Stimulated activated naive CD4-positive, alpha-beta T cell treated with Interleukin-2 at 50 U/mL for 16 hours (primary cell): ENCODE measurements around the gene DISP2.
A peak's percentile ranks its signal among the peaks of the same experiment; 100 is the strongest.

Experiments used
- DNase-seq: peaks from one replicate; lab custom pipeline; 2025; lab: John Stamatoyannopoulos, UW

The DISP2 gene

DNA sequence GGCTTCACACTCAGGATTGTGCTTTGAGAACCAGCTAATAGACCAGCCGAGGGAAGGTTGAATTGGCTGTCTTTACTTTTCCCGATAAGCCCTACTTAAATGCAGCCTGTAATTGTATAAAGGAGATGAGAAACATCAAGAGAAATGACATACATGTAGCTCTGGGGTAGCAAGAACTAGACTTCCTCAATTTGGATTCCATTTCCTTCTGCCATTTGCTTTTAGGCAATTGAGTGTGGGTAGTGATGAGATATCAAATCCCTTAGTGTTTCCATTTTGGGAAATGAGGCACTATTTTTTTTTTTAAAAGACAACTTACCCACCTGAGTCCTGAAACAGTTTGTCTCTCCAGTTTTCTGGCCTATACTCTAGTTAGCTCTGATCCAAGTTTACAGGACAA lies 32.3 kb upstream of the DISP2 start:
- no peak for DNase-seq

DNA sequence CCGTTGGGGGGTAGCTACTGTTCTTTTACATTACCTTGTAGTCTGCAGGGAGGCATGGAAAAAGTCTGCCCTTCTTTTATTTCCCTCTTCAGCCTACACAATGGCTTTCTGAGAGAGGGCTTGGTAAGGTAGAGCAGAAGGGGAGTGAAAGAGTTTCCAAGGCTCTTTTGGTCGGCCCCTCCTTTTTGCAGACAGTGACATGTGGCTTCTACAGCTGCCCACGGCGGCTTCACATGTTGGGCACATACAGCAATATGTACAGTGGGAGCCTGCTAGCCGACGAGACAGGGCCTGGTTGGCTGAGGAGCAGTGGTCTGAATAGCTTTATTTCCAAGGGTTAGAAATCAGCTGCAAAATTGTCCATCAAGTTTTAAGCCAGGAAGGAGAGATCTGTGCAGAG lies 30.6 kb upstream of the DISP2 start:
- DNase-seq, result no peak

DNA sequence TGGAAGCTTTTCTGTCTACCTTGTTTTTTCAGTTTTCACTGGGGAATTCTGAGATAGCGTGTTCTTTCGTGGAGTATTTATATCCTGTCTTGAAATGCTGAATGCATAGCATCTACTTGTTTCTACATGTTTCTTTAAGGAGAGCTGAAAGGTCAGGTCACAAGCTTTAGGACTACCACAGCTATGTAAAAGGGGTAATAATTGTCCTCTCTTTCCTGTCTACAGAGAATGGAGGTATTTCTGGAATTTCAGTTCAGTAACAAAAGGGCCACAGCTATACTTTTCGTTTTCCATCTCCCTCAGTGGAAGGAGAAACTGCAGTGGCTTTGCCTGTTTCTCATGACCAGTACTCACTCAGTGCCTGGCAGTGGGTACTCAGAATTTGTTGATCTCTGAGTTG lies 29.8 kb upstream of the DISP2 start:
- no peak for DNase-seq

DNA sequence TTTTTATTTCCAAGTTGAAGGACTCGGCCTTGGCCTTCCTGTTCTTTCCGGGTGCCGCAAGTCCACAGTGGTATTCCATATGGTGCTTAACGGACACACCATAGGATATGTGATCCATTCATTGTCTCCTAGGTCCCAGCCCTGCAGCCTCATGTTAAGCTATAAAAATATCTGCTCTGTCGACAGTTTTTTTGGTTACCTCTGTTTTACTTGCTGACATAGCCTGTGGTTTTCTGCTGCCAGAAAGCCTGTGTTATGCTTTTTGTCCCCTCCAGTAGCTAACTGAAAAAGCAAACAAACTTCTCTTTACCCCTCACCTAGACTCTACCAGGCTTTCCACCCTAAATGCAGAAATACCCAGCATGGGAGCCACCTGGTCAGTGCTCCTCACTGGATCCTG lies 29.3 kb upstream of the DISP2 start:
- DNase-seq, result no peak

DNA sequence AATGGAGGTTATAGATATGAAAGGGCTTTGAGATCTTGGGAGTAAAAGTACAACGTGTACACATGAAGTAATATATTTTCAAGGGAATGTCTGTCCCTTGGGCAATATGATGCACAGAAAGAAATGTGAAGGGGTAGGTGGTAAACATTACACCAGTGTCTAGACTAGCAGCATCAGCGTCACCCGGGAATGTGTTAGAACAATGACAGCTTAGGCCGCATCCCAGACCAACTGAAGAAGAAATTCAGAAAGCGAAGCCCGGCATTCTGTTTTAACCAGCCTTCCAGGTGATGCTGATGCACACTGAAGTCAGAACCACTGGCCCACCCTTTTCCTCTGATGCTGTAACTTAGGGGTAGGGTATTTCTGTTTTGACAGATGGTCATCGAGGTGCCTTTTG lies 28.2 kb upstream of the DISP2 start:
- no peak for DNase-seq

DNA sequence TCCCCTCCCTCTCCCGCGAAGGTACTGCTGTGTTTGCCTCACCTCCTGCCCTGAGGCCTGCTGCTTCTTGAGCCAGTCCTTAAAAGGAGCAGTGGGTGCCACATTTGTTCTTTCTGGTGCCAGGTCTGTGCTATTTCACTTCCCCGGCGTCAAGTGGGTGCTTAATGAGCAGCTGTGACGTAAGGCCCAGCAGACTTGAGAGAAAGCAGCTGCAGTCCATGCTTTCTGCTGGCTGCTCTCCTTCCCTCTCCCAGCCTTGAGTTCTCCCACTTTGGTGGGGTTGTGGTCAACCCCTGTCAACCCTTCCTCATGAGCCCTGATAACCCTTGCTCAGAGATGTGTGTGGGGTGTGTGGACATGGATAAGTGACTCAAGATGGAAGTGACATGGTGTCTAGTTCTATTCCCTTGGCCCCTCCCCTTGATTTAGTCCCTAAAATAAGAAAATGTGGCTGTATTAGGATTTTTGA lies 27.6 kb upstream of the DISP2 start:
- DNase-seq, result no peak

DNA sequence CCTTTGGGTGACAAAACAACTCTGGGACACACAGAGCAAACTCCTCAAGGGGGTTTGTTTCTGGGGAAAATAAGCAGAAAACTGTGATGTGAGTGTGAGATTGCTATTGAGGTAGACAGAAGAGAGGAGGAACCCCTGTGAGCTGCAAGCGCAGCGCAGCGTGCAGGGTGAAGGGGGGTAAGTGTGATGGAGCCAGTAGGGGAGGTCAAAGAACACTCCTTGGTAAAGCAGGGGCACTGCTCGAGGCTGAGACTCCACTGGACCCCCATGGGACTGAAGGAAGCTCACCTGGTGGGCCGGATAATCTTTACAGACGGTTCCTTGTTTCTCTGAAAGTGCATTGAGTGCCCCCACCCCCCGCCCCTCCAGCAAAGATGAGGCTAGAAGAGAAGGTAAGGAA lies 27.0 kb upstream of the DISP2 start:
- DNase-seq, result no peak

DNA sequence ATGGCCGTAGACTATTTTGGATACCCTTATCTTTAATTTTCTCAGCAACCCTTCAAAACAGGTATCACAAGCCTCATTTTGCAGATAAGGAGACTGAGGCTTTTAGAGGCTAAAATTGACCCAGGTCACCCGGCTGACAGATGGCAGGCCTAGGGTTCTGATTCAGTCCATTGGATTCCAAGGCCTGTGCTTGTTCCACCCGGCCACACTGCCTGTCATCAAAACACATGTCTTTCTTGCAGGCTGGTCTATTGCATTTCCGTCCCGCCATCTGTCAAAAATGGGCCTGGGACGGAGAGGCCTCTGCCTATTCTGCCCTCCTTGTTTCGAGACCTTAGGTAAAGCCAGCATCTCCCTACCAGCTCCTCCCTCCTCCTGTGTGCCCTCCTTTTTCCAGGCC lies 26.4 kb upstream of the DISP2 start:
- no peak for DNase-seq

DNA sequence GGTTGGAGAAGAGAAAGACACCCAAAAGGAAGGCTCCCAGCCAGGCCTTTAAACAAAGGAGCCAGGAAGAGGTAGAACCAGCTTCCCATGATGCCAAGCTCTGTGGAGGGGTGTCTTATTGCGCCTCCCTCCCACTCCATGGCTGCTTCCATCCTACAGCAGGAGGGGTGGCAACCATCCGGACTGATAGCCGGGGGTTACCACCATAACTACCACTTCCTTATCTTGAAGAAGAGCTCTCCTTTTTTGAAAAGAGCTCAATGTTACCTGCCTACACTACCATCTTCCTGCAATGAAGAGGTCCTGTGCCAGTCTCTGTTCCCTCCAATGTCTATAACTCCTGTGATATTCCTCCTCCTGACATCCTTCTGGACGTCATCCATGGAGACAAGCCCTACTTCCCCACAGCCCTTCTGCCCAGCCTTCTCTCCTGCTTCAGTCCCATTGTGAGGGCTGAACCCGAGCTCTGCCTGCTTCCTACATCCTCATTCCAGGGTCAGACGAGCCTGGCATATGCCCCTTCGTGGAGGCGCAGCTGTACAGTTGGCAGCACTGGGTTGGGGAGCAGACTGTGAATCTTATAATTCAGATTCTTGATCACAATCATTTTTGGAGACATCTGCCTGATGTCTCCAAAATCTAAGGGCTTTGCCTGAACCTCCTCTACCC lies 25.8 kb upstream of the DISP2 start:
- no peak for DNase-seq

DNA sequence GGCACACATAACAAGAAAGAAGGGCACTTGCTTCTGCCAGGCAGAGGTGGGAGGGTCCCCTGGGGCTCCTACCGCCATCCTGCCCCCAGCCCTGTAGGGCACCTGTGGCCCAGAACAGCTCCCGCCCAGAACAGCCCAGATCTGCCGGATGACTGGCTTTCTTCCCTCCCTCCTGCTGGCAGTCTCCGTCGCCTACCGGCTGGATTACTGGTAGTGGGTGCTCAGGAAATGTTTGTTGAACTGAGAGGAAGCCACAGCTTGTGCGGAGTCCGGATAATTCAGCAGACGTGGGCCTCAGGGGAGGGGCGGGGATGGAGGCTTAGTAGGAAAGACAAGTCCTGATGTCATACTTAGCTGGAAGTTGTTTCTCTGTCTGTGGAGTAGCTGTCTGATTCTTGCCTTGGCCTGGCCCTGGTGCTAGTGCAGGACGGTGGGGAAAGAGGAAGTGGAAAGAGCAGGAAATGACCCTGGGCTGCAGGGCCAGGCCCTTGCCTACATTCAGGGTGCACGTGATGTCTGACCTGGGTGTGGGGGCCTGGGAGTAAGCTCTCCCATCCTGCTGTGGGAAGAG lies 24.0 kb upstream of the DISP2 start:
- no peak for DNase-seq

DNA sequence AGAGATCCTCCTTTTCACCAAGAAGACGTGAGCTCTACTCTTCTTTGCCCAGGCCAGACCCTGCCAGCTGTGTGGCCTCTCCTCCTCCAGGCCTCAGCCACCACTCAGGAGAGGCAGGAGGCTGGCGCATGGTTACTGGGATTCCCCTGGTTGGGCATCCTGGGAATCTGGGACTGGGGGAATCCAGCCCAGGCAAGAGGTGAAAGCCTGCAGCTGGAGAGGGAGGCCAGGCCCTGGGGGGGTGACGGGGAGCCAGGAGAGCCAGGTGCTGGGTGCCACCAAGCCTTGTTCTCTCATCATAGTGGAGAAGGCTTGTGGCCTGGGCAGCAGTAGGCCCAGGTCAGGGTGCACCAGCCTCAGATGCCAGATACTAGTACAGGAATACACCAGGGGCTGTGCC lies 23.5 kb upstream of the DISP2 start:
- DNase-seq, result no peak

DNA sequence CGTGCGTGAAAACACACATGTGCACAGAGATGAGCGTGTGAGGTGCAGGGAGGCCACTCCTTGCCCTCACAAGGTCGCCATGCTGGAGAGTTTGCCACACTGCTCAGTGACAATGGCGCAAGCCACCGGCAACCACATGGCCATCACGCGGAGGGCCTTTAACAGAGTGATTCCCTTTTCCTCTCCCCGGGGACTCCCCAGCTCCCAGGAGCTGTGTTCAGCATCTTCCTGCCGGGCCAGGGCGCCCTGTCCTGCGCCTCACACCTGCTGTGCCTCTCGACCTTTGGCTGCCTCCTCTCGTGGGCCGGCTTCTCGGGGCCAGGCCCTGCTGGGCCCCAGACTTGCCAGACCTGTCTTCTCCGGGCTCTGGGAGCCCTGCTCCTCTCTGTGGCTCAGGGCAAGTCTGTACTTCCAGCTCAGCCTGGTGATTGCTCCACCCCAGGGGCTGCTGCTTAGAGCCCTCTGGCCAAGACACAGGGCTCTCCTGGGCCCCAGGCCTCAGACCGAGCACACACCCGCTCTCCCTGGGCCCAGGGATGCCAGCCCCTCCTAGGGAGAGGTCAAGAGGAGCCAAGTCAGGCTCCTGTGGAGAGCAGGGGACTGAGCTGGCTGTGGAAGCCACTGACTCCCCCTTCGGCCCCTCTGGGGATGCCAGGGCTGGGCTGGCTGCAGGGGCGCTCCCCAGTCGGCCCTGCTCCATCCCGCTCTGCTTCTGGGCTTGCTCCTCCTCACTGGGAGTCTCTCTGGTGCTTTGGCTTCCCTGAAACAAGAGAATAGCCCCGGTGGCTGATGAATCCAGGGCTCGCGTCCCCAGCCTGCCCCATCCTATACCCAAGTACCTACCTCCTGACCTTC lies 22.9 kb upstream of the DISP2 start:
- no peak for DNase-seq

DNA sequence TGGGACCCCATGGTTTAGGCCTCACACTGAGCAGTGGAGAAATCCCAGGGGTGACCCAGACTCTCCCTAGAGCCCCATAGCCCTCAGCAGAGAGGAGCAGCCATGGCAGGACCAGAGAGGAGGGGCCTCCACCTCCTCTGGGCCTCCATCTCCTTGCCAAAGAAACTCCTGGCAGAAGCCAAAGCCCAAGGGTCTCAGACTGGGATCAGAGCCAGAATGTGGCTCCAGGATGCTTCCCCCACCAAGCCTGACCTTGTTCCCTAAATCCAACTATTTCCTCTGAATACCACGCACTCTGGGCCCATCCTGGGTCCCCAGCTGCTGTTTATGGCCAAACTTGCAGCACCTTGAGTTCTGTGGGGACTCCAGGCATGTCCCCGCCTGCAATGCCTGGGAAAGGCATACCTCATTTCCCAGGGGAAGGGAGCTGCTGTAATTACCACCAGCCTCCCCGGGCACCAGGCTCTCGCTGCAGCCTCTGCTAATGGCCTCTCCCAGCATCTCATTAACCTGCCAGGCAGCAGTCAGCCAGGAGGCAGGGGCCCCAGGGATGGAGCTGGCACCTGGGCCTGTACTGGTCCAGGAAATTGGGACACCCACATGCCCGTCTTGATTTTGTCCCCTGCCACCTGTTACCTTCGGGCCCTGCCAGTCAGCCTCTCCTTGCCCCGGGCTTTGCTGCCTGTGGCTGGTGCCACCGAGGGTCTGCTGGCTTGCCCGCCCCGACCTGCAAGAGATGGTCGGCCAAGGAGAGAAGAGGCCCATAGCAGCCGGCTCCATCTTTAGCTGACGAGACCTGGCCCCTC lies 21.9 kb upstream of the DISP2 start:
- no peak for DNase-seq

DNA sequence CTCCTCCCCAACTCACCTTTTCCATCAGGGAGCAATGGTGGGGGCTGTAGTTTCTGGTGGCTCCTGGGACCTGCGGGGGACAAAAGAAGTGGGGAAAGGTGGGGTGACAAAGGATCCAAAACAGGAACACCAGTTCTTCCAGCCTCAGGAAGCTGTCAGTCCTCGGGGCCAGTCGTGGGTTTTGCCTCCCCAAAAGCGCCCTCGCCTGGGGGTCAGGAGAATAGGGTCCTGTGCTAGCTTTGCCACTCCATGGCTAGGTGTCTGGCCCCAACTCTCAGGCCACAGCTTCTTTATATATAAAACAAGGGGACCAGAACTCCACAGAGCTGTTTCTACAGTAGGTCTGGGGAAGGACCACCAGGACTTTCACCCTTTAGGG lies 21.3 kb upstream of the DISP2 start:
- no peak for DNase-seq

DNA sequence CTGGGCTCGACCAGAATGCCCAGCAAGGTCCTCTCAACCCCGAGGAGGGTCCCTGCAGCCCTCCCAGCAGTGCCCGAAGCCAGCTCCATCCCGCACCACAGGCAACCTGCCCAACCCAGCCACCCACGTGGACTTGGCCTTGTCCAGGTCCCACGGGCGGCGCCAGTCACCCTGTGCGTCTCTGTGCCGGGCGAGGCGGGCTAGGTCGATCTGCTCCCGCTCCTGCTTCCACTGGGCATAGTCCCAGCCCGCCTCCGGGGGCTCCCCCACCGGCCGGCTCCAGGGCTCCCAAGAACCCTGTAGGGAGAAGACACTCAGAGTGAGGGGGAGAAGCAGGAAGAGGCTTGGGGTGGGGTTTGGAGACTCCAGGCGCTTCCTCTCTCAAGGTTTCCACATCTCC lies 20.4 kb upstream of the DISP2 start:
- no peak for DNase-seq

DNA sequence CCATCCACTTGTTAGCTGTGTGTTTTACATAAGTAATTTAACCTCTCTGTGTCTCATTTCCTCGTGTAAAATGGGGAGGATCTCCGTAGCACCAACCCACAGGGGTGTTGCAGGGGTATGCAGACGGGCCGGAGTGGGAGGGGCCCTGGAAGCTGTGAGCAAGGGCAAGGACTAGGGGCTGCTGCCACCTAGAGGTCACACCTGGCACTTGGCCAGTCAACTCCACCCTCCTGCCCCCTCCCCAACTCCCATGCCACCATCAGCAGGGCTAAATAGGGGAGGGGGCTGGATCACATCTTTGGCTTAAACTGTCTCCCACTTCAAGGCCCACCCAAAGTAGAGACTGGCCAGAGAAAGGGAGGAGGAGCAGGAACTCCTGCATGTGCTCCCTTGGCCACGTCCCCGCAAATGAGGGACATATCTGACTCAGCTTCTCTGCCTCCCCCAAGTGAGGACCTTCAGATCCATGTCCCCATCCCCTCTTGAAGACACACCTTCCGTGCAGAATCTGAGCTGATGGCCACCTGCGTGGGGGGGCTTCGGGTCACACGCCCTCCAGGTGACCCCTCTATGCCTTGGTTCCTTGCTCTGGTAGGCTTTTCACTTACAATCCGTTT lies 19.9 kb upstream of the DISP2 start:
- peak; percentile 73 for DNase-seq

DNA sequence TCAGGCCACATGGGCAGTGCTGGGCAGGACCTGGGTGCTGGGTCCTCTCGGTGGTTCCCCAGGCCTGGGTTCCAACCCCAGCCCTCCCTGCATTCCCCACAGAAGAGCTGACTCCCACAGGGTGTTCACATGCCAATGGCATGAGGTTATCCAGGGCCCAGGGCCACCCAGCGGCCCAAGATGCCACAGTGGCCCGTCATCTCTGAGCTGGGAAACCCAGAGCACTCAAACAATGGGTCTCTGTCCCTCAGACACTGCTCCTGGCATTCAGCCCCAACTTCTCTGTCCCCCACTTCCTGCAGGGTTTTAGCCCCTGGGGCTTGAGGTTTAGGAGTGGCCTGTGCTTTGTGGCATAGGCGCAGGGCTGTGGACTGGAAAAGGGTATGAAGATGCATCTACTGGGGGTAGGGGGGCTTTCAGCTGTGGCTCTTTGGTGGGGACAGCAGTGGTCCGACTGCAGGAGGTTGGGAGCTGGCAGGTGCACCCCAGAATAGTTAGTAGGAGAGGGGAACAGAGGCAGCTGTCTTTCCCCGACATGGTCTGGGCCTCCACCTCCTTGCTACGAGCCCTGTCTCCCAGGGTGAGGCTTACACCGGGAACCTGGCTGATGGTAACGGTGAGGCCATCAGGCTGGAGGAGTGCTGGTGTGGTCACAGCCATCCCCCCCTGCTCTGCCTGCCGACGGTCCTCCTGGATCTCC lies 18.9 kb upstream of the DISP2 start:
- DNase-seq, result no peak

DNA sequence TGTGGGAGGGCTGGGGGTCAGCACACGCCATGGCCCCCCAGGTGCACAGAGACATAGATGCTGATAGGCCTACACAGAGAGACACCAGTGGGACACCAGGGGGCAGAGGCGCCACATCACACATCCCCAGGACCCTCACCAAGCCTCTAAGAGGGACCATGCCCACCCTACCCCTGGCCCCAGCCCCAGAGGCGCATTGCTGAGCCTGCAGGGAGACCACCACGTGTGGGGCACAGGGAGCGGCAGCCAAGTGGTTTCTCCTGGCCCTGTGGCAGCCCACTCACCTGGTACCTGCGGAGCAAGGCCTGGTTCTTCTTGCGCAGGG lies 18.4 kb upstream of the DISP2 start:
- no peak for DNase-seq

DNA sequence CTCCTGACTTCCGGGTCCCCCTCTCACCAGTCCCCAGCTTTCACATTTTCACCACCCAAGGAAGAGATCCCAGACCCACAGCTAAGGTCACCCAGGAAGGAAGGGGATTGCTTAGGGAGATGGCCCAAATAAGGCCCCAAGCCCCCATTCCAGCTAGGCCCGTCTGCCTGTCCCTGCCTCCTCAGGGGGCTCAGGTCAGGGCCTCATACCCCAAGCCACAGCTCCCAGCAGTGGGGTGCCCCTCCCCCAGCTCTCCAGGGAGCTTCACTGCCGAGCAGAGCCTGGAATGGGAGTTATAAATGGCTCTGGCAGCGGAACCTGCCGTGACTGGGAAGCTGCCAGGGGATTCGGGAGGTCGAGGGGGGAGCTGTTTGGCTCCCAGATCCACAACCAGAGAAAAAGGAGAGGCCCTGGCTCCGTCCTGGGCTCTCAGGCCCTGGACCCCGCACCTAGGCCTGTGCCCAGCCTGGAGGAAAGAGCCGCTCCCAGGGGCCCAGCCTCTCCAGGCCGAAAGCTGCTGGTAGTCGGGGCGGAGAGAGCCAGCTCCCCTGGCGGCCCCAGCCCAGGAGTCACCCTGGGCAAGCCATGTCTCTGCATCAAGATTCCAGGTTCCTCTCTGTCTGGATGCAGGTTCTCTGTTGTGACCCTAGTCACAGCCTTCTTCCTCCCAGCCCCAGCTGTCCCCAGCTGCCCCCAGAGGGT lies 17.8 kb upstream of the DISP2 start:
- DNase-seq, result no peak

DNA sequence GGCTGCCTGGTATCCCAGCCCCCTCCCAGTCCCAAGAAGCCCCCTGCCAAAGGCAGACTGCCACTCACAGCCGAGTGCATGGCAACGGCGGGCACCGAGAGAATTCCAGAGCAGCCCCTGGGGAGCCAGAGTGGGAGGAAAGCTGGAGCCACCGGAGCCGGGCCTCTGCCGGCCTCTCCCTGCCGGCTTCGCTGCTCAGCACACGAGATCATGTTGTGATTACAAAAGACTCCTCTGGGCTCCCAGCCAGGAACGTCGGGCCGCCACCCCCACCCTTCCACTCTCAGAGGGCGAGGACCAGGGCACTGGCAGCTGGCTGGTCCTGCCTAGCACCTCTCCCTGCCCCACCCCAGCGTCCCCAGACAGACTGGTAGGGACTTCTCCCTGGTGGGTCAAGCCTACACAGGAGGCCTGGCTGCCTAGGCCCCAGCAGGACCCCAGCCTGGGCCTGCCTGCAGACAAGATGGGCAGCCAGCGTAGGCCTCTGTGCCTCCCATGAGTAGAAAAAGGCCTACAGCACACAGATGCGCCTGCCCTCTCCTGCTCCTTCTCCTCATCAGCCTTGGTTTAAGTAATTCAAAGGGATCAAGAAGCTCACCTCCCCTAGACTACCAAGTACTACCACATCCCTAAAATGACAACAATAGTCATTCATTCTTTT lies 17.1 kb upstream of the DISP2 start, which contains the start of gene CCDC9B:
TSS of gene CCDC9B (minus strand) at position 200 of the 661 bp plus-strand sequence. CDS start at position 80, 120 bp downstream.
- DNase-seq, result no peak
